GM19328 (cell line): Measurements from ENCODE around the gene MT1M.
"Not testable (repeated sequence)": the region's sequence is repeated elsewhere in the genome, so short reads cannot be mapped to it uniquely, and the experiment has no call there.

Experiments
- ATAC-seq: cut with Tn5 transposase; IDR thresholded peaks from one replicate; pipeline ENCODE4 v1.9.1; 2021; ENCODE audit warnings: mild to moderate bottlenecking, moderate library complexity; ENCODE audit not compliant: unreplicated experiment

Gene MT1M

GRCh38 chr16:56608043-56608875, 24.2 kb upstream of the MT1M start, which contains the start of gene MT2A:
TSS of gene MT2A (plus strand) at chr16:56608584. CDS start at chr16:56608656, 72 bp downstream.
- peak; percentile 82 for ATAC-seq

- no peak for ATAC-seq
Observed at GRCh38 chr16:56608876-56609462, 23.5 kb upstream of the MT1M start.

- peak; percentile 34 for ATAC-seq
Observed at GRCh38 chr16:56609463-56609921, 23.0 kb upstream of the MT1M start.

GRCh38 chr16:56610017-56610608, 22.3 kb upstream of the MT1M start:
- ATAC-seq: no peak

GRCh38 chr16:56610609-56611111, 21.8 kb upstream of the MT1M start:
- no peak for ATAC-seq

GRCh38 chr16:56611281-56611833, 21.1 kb upstream of the MT1M start:
- ATAC-seq: no peak

- ATAC-seq: no peak
Observed at GRCh38 chr16:56613706-56614105, 18.8 kb upstream of the MT1M start.

- no peak for ATAC-seq
Observed at GRCh38 chr16:56614549-56614991, 17.9 kb upstream of the MT1M start.

GRCh38 chr16:56615353-56615752, 17.1 kb upstream of the MT1M start:
- no peak for ATAC-seq

- no peak for ATAC-seq
Observed at GRCh38 chr16:56616608-56617211, 15.7 kb upstream of the MT1M start.

GRCh38 chr16:56617212-56618085, 15.0 kb upstream of the MT1M start:
- ATAC-seq: no peak

- ATAC-seq: no peak
Observed at GRCh38 chr16:56618138-56618537, 14.3 kb upstream of the MT1M start.

GRCh38 chr16:56620339-56620897, 12.0 kb upstream of the MT1M start:
- ATAC-seq: no peak

- ATAC-seq: not testable (repeated sequence)
Observed at GRCh38 chr16:56621665-56622445, 10.6 kb upstream of the MT1M start.

GRCh38 chr16:56623184-56623583, 9.3 kb upstream of the MT1M start:
- ATAC-seq: not testable (repeated sequence)

GRCh38 chr16:56623637-56624036, 8.8 kb upstream of the MT1M start:
- ATAC-seq: no peak

- ATAC-seq: peak; percentile 48
Observed at GRCh38 chr16:56625140-56625942, 7.1 kb upstream of the MT1M start, which contains the start of gene MT1E. TSS of gene MT1E (plus strand) at chr16:56625781. CDS start at chr16:56625852, 71 bp downstream.
